Measurements from ENCODE around the gene TPPP3.

Gene TPPP3

DNA sequence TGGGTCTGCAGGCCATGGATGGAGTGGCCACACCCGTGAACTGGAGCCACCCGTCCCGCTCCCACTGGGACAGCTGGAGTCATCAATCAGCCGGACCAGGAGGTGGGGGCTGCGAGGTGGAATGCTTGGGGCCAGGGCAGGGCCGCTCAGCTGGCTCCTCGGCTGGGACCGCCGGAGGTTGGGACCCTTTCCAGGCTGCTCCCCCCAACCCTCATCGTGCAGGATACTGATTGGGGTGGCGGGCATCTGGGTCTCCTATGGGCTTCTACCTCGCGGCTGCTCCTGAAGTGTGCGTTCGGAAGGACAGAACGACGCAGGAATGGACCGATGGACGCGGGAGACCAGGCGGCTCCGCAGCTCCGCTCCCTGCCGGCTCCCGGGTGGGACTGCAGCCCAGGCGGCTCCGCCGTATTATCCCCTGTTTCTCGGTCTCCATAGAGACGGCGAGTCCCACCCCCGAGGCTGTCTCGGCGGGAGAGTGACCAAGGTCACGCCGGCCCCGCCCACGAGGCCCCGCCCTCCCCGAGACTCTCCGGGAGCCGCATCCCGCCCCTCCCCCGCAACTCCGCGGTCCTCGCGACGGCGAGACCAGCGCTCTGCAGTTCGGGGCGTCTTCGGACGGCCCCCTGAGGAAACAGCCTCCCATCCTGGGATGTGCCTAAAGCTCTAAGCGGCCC is at the start of gene TPPP3:
Gene TPPP3, minus strand, starts transcription at position 388 of the 677 bp plus-strand sequence. CDS start 2,387 bp downstream, outside the sequence.
- peak; percentile 55 for DNase-seq

DNA sequence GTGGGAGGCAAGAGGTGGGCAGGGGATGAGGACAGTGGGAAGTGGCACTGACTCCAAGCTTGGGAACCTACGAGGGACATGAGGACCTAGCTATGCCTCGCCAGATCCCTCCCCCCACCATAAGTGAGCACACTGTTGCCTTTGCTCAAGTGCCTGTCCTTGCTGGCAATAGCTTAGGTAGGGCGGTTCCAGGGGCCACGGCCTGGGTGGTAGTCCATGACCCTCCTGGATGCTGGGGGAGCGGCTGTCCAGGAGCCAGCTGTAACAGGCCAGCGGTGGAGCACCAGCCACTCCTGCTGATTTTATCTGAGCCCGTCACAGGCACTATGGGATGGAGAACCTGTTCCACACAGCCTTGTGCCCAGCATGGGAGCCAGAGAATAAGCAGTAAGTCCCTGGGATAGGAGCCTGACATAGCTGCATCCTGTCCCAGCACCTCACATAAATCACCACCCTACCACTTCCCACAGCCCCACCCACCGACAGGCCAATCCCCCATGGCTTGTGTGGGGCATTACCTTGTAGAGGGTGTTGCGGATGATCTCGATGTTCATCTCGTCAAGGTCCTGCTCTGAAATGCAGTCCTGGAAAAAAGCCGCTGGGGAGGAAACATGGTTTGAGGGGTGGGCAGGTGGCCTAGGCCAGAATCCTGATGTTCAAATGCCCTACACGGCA is 49.4 kb upstream of the TPPP3 start:
- DNase-seq = no peak

DNA sequence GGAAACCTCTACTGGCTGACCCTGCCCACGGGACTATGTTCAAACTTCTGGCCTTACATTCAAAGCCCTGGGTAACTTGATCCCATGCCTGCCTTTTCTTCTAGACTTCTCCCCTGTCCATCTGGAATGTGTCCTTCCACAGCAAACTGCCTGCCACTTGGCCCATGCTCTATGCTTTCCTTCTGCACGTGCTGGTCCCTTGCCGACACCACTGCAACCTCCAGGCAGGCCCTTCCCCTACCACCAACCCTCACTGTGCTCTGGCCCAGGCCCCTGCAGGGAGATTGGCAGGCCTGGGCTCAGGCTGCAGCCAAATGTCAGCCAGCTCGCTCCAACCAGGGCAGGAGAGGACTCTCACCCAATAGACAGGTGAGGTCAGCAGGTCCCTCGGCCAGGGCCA is 48.6 kb upstream of the TPPP3 start:
- DNase-seq = no peak

- DNase-seq = no peak
Measured at GRCh38 chr16:67441271-67441753, 48.0 kb upstream of the TPPP3 start.

DNA sequence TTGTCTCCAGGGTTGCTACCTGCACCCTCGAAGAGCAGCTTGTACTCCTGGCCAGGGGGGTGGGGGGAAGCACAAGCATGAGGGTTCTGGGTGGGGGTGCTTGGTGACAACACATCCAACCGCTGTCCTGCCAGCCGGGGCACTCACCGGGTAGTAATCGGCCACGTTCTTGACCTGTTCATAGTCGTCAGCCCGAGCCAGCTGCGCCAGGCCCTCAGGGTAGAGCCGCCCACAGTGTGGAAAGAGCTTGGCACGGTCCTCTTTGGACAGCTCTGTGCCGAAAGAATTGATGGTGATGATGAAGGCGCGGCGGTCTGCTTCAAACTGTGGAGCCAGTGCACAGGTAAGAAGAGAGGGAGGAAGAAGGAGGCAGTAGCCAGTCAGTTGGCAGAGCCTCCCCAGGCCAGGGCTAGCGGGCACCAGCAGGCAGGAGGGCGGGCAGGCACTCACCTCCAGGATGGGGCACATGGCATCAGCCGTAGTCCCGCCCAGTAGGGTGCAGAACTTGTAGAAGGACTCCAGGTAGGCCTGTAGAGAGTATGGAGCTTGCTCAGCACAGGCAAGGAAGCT is 45.6 kb upstream of the TPPP3 start:
- no peak for DNase-seq

- DNase-seq = no peak
Measured at GRCh38 chr16:67438098-67438791, 44.9 kb upstream of the TPPP3 start.

- no peak for DNase-seq
Measured at GRCh38 chr16:67437513-67437912, 44.2 kb upstream of the TPPP3 start.

DNA sequence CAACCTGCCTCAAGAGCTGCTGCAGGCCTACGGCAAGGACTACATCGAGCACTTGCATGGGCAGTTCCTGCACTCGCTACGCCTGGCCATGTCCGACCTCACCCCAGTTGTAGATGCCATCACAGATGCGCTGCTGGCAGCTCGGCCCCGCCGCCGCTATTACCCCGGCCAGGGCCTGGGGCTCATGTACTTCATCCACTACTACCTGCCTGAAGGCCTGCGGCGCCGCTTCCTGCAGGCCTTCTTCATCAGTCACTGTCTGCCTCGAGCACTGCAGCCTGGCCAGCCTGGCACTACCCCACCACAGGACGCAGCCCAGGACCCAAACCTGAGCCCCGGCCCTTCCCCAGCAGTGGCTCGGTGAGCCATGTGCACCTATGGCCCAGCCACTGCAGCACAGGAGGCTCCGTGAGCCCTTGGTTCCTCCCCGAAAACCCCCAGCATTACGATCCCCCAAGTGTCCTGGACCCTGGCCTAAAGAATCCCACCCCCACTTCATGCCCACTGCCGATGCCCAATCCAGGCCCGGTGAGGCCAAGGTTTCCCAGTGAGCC is 43.4 kb upstream of the TPPP3 start:
- DNase-seq = no peak

- DNase-seq = no peak
Measured at GRCh38 chr16:67435758-67436164, 42.5 kb upstream of the TPPP3 start.

DNA sequence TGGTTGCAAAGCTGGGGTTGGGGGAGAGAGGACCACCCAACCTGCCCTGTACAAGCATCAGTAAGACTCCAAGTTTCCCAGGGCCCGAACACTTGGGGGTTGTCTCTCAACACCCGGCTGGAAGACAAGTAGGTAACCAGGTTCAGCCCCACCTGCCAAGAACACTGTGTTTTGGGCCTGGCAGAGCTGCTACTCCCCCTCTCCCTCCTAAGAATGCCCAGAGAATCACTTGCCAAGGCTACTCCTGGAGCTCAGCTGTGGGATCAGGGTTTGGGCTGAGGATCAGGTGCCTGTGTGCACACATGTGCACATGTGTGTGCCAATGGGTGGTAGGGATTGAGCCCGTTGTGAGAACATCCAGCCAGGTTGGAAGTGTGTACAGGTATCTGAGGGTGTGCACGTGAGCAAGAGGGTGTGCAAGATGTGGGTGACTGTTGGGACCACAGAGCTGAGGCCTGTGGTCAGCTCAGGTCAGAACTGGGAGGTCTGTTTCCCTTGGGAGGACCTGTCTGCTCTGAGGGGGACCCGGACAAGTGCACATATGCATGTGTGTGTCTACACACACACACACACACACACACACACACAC is 39.9 kb upstream of the TPPP3 start:
- DNase-seq = no peak

- no peak for DNase-seq
Measured at GRCh38 chr16:67432506-67432890, 39.2 kb upstream of the TPPP3 start.

GRCh38 chr16:67431775-67432505 is 38.6 kb upstream of the TPPP3 start:
- DNase-seq = no peak

GRCh38 chr16:67430977-67431774 is 37.9 kb upstream of the TPPP3 start, which contains the start of gene HSD11B2:
Gene HSD11B2, plus strand, starts transcription at chr16:67431121. Its CDS starts 128 bp downstream, at chr16:67431249.
- no peak for DNase-seq

DNA sequence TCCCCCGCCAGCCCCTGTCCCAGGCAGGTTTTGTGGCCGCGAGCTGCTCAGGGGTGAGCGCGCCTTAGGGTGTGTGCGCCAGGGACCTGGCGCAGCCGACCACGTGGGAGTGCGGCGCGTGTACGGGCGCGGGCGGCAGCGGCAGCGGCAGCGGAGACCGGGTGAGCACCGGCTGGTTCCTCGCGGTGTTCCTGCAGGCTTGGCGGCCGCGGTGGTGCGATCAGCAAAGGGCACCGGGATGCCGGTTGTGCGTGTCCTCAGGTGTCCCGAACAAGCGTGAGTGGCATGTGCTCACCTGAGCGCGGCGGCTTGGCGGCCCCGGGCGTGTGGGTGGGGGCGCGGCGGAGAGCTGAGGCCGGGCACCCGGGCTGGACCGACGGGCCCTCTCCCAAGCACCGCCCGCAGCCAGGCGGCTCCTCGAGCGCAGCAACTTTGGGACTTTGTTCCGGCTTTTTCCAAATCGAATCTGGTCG is 37.2 kb upstream of the TPPP3 start:
- DNase-seq = no peak

- DNase-seq = no peak
Measured at GRCh38 chr16:67429799-67430503, 36.7 kb upstream of the TPPP3 start.

GRCh38 chr16:67429053-67429798 is 35.9 kb upstream of the TPPP3 start:
- no peak for DNase-seq

DNA sequence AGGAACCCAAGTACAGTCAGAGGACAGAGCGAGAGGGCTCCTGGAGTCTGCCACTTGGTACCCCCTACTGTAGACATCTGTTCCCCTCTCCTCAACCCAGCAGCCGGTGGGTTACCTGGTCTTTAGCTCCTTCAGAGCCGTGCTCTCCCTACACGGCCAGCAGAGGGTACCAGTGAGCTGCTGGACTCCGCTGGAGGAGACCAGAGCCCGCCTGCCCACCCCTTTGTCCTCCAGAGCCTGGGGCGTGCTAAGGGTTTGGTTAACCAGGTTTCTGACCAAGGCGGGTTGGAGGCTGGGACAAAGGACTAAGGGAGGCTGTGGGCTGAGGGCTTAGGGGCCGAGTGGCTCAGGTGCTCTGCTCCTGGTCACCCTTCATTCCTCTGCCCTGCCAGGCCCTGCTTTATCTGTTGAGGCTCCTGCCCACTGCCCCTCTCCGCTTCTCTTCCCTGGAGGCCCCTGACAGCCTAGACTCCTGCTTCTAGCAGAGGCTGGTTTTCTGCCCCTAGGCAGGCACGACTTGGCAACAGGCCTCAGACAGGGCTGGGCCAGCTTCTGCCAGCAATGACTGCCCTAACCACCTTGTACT is 34.9 kb upstream of the TPPP3 start:
- DNase-seq = peak; percentile 49

- DNase-seq = no peak
Measured at GRCh38 chr16:67426950-67427349, 33.7 kb upstream of the TPPP3 start.

DNA sequence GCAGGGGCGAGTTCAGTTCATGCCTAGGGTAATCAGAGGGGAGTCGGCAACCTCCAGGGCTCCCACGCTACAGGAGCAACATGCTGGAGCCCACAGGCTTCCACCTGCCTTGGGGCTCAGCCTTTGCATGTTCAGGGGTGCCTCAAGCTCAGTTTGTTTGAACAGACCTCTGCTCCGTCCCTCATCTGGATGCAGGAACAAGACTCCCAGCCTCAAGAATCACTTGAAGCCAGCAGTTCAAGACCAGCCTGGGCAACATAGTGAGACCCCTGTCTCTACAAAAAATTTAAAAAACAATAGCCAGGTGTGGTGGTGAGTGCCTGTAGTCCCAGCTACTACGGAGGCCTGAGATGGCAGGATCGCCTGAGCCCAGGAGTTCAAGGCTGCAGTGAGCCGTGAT is 32.7 kb upstream of the TPPP3 start:
- no peak for DNase-seq
